Ishikawa (cell line): Measurements from ENCODE around the gene RTEL1.

Experiments
- CEBPB ChIP-seq: IDR thresholded peaks from 2 replicates; pipeline ENCODE4 v1.6.1; 2012
- CREB1 ChIP-seq: IDR thresholded peaks from 2 replicates; pipeline ENCODE4 v1.6.1; 2012; ENCODE audit warnings: low read depth
- EGR1 ChIP-seq: IDR thresholded peaks from 2 replicates; pipeline ENCODE4 v1.6.1; 2012
- EP300 ChIP-seq: IDR thresholded peaks from 2 replicates; pipeline ENCODE4 v1.6.1; 2012; ENCODE audit warnings: borderline replicate concordance
- FOXM1 ChIP-seq: IDR thresholded peaks from 2 replicates; pipeline ENCODE4 v1.6.1; 2012; ENCODE audit warnings: low read depth, borderline replicate concordance
- NFIC ChIP-seq: IDR thresholded peaks from 2 replicates; pipeline ENCODE4 v1.6.1; 2012
- RAD21 ChIP-seq: IDR thresholded peaks from 2 replicates; pipeline ENCODE4 v1.6.1; 2012; ENCODE audit warnings: low read depth
- TAF1 ChIP-seq: IDR thresholded peaks from 2 replicates; pipeline ENCODE4 v1.6.1; 2012; ENCODE audit warnings: low read depth, mild to moderate bottlenecking
- TEAD4 ChIP-seq: IDR thresholded peaks from 2 replicates; pipeline ENCODE4 v1.6.1; 2012
- YY1 ChIP-seq: IDR thresholded peaks from 2 replicates; pipeline ENCODE4 v1.6.1; 2012; ENCODE audit warnings: low read depth
- ZBTB7A ChIP-seq: IDR thresholded peaks from 2 replicates; pipeline ENCODE4 v1.6.1; 2012; ENCODE audit warnings: low read depth
- TF ChIP-seq, protein P1 (sequence below): IDR thresholded peaks from 2 replicates; pipeline ENCODE4 v1.6.1; 2012; ENCODE audit warnings: low read depth, mild to moderate bottlenecking
- TF ChIP-seq, protein P2 (sequence below): IDR thresholded peaks from 2 replicates; pipeline ENCODE4 v1.6.1; 2012

The RTEL1 gene

DNA sequence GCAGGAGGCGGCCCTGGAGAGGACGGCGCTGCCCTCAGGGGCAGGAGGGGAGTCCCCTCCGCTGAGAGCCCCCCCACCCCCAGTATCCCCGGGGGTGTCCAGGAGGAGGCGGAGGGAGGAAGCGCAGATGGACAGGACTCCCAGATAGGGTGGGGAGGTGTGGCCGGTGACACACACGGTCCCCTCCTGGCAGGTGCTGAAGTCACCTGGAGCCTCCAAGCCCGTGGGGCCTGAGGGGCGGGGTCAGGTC, 6.2 kb upstream of the RTEL1 start:
- TF ChIP-seq EGR1: no peak
- no peak for TF ChIP-seq EP300
- no peak for TF ChIP-seq YY1
- no peak for TF ChIP-seq CEBPB
- no peak for TF ChIP-seq NFIC
- TF ChIP-seq, protein P1, sequence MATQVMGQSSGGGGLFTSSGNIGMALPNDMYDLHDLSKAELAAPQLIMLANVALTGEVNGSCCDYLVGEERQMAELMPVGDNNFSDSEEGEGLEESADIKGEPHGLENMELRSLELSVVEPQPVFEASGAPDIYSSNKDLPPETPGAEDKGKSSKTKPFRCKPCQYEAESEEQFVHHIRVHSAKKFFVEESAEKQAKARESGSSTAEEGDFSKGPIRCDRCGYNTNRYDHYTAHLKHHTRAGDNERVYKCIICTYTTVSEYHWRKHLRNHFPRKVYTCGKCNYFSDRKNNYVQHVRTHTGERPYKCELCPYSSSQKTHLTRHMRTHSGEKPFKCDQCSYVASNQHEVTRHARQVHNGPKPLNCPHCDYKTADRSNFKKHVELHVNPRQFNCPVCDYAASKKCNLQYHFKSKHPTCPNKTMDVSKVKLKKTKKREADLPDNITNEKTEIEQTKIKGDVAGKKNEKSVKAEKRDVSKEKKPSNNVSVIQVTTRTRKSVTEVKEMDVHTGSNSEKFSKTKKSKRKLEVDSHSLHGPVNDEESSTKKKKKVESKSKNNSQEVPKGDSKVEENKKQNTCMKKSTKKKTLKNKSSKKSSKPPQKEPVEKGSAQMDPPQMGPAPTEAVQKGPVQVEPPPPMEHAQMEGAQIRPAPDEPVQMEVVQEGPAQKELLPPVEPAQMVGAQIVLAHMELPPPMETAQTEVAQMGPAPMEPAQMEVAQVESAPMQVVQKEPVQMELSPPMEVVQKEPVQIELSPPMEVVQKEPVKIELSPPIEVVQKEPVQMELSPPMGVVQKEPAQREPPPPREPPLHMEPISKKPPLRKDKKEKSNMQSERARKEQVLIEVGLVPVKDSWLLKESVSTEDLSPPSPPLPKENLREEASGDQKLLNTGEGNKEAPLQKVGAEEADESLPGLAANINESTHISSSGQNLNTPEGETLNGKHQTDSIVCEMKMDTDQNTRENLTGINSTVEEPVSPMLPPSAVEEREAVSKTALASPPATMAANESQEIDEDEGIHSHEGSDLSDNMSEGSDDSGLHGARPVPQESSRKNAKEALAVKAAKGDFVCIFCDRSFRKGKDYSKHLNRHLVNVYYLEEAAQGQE: no peak

DNA sequence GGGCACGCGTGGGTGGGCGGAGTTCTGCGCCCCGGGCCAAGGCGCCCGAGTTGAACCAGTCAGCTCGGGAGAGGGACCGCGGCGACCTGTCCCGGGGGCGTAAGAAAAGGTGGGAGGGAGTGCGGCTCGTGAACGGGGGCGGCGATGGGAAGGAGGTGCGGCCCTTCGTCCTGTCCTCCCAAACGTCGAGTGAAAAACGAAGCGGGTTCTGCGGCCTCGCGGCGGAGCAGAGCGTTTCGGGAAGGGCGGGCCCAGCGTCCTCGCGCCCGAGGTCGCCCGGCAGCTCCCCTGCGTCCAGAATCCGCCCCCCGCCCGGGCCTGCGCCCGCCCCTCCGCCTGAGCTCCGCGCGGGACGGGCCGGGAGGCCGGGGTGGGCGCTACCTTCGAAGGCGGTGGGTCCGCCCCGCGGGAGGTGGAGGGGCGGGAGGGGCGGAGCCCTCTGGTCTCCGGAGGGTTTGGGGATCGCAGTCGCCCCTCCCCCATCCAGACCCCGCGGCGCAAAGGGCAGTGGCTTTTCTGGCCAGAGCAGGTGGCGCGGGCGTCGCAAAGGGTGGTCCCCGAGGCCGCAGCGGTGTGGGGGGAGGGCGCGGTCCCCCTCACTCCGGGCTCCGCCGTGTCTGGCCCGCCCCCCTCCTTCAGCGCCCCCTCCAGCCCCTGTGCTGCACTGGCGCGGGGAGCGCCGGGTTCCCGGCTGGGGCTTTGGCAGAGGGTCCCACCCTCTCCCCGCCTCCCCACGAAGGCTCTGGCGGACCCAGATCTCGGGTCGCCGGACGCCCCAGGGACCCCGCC, 5.7 kb upstream of the RTEL1 start:
- TF ChIP-seq, protein P2, sequence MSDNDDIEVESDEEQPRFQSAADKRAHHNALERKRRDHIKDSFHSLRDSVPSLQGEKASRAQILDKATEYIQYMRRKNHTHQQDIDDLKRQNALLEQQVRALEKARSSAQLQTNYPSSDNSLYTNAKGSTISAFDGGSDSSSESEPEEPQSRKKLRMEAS: 0 out of 2 replicates have a peak, but pooled peaks have one; percentile 54
- TF ChIP-seq TEAD4 (no peak), ZBTB7A (no peak), NFIC (no peak), RAD21 (no peak), CREB1 (no peak), TAF1 (no peak)

DNA sequence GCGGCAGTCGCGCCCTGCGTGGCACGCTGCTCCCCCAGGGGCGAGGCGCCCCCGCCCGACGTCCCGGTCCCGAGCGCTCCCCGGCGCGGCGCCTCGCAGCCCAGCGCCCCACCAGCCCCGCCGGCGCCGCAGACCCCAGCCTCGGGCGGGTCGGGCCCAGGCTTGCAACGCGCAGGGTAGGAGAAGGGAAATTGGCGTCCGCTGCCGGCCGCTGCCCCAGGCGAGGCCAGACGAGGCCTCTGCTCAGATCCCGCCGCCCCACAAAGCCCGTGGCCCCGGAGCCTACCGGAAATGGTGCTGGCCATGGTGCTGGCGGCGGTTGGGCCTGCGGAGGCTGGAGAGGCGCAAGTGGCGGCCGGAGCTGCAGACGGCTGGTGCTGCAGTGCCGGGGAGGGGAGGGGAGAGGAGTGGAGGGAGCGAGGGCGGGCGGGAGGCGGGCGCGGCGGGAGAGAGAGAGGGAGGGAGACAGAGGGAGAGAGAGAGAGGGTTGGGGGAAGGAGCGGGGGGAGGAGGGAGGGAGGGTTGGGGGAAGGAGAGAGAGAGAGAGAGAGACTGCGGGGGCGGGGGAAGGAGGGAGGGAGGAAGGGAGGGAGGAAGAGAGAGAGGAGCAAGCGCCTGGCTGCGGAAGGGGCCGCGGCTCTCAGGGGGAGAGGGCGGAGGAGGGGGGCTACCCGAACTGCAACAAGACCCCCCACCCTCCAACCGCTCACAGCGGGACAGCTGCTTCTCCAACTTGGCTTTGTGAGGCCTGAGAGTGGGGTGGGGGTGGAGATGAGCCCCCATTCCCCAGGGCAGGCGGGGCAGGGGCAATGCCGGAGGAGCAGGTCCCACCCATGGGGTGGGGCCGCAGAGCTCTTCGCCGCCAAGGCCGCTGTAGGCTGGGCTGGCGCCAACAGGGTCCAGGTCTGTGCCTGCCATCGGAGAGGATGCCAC, 4.8 kb upstream of the RTEL1 start, which contains the start of gene STMN3:
TSS of gene STMN3 (minus strand) at position 384 of the 933 bp plus-strand sequence. CDS start at position 305, 79 bp downstream.
- peak; percentile 20; the same call in 1 of the 2 replicates for TF ChIP-seq EP300
- TF ChIP-seq, protein P1: peak; percentile 97
- no peak for TF ChIP-seq TAF1
- 0 out of 2 replicates have a peak, but pooled peaks have one; percentile 38 for TF ChIP-seq YY1
- TF ChIP-seq EGR1: peak; percentile 67; the same call in 1 of the 2 replicates
- TF ChIP-seq, protein P2: peak; percentile 88
- TF ChIP-seq TEAD4: no peak
- TF ChIP-seq RAD21: peak; percentile 8; the same call in 1 of the 2 replicates
- peak; percentile 48; the same call in 1 of the 2 replicates for TF ChIP-seq ZBTB7A

DNA sequence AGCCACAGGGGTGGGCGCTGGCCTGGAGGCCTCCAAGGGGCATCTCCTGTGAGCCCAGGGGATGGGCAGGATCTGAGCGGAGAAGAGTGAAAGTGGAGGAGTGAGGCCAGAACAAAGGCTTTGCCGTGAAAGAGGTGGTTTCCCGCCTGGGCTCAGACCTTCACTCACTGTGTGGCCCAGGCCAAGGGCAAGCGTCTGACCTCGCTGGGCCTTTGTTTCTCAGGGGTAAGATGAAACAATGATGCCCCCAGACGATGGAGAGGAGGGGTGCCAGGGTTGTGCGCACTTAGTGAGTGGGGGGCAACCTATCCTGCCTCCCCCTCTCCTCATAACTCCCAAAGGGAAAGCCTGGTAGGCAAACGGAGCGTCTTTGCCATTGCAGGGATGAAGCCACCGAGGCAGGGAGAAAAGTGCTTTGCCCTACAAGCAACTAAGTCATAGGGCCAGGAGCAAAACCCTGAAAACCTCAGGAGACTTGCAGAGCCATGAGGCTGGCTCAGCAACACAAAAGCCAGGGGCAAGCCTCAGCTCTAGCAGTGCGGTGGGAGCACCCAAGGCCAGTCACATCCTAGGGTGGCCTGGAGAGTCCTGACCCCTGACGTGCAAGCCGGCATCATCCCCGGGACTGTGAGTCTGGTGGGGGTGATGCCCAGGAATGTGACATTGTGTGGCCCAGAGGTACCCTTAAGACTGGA, 4.0 kb upstream of the RTEL1 start:
- TF ChIP-seq TAF1: no peak
- TF ChIP-seq, protein P2: no peak
- no peak for TF ChIP-seq FOXM1
- TF ChIP-seq EP300: no peak
- TF ChIP-seq ZBTB7A: no peak
- no peak for TF ChIP-seq TEAD4
- no peak for TF ChIP-seq EGR1
- TF ChIP-seq, protein P1: no peak
- TF ChIP-seq CEBPB: no peak
- no peak for TF ChIP-seq RAD21
